ENCODE measurements around the gene DUSP19.

DUSP19 gene

GRCh38 chr2:183069174-183069573 lies 9.4 kb upstream of the DUSP19 start:
- no peak for DNase-seq (ENCODE audit: low read depth, low spot score)
- H3K27me3 ChIP-seq (ENCODE audit: control insufficient read depth, insufficient read depth, low read length): no peaks in the 10 kb centered on the region
- H3K27ac ChIP-seq (ENCODE audit: low read length): no peak overlapping the region
- H3K4me3 ChIP-seq (ENCODE audit: low read length): no peak overlapping the region
- H3K36me3 ChIP-seq (ENCODE audit: control insufficient read depth, insufficient read depth, low read length): no peaks in the 10 kb centered on the region
- WGBS (ENCODE audit: insufficient coverage, insufficient read length): no CpG with 5 or more reads among the region's 2 CpGs
- H3K4me1 ChIP-seq (ENCODE audit: control insufficient read depth, insufficient read depth, low read length): 0 out of 2 replicates have a peak, but pooled peaks cover 1% of the 10 kb centered on the region
- H3K9me3 ChIP-seq (ENCODE audit: control insufficient read depth, insufficient read depth, low read length): peaks cover 1% of the 10 kb centered on the region; the same call in 1 of the 2 replicates

- Histone ChIP-seq H3K9me3 (ENCODE audit: control insufficient read depth, insufficient read depth, low read length) (peaks cover 1% of the 10 kb centered on the region; the same call in 1 of the 2 replicates), H3K36me3 (ENCODE audit: control insufficient read depth, insufficient read depth, low read length) (no peaks in the 10 kb centered on the region), H3K4me3 (ENCODE audit: low read length) (no peak overlapping the region), H3K27ac (ENCODE audit: low read length) (no peak overlapping the region), H3K27me3 (ENCODE audit: control insufficient read depth, insufficient read depth, low read length) (no peaks in the 10 kb centered on the region), H3K4me1 (ENCODE audit: control insufficient read depth, insufficient read depth, low read length) (0 out of 2 replicates have a peak, but pooled peaks cover 1% of the 10 kb centered on the region)
- no CpG with 5 or more reads among the region's 34 CpGs for WGBS (ENCODE audit: insufficient coverage, insufficient read length)
- DNase-seq (ENCODE audit: low read depth, low spot score): peak; percentile 70
Measured at GRCh38 chr2:183070942-183071844, 7.4 kb upstream of the DUSP19 start.

GRCh38 chr2:183072177-183072576 lies 6.4 kb upstream of the DUSP19 start:
- no peak for DNase-seq (ENCODE audit: low read depth, low spot score)
- WGBS (ENCODE audit: insufficient coverage, insufficient read length): no CpG with 5 or more reads among the region's 7 CpGs
- no peaks in the 10 kb centered on the region for H3K27me3 ChIP-seq (ENCODE audit: control insufficient read depth, insufficient read depth, low read length)
- no peak overlapping the region for H3K27ac ChIP-seq (ENCODE audit: low read length)
- H3K4me1 ChIP-seq (ENCODE audit: control insufficient read depth, insufficient read depth, low read length): 0 out of 2 replicates have a peak, but pooled peaks cover 1% of the 10 kb centered on the region
- H3K4me3 ChIP-seq (ENCODE audit: low read length): no peak overlapping the region
- peaks cover 1% of the 10 kb centered on the region; the same call in 1 of the 2 replicates for H3K9me3 ChIP-seq (ENCODE audit: control insufficient read depth, insufficient read depth, low read length)
- H3K36me3 ChIP-seq (ENCODE audit: control insufficient read depth, insufficient read depth, low read length): no peaks in the 10 kb centered on the region

GRCh38 chr2:183078163-183078463 lies 434 bp upstream of the DUSP19 start:
- DNase-seq (ENCODE audit: low read depth, low spot score): peak; percentile 35
- H3K9me3 ChIP-seq (ENCODE audit: control insufficient read depth, insufficient read depth, low read length): no peaks in the 10 kb centered on the region
- no peaks in the 10 kb centered on the region for H3K36me3 ChIP-seq (ENCODE audit: control insufficient read depth, insufficient read depth, low read length)
- H3K27ac ChIP-seq (ENCODE audit: low read length): no peak overlapping the region
- H3K4me1 ChIP-seq (ENCODE audit: control insufficient read depth, insufficient read depth, low read length): no peaks in the 10 kb centered on the region; the same call in 1 of the 2 replicates
- H3K27me3 ChIP-seq (ENCODE audit: control insufficient read depth, insufficient read depth, low read length): no peaks in the 10 kb centered on the region
- no CpG with 5 or more reads among the region's 8 CpGs for WGBS (ENCODE audit: insufficient coverage, insufficient read length)
- H3K4me3 ChIP-seq (ENCODE audit: low read length): peak overlapping the region; percentile 48; the same call in 1 of the 2 replicates

GRCh38 chr2:183079139-183079775 lies 710 bp downstream of the DUSP19 start:
- no CpG with 5 or more reads among the region's 13 CpGs for WGBS (ENCODE audit: insufficient coverage, insufficient read length)
- Histone ChIP-seq H3K27ac (ENCODE audit: low read length) (no peak overlapping the region), H3K4me3 (ENCODE audit: low read length) (peak overlapping the region; percentile 48; the same call in 1 of the 2 replicates)

GRCh38 chr2:183081911-183082310 lies 3.4 kb downstream of the DUSP19 start:
- H3K4me3 ChIP-seq (ENCODE audit: low read length): no peak overlapping the region
- no peak for DNase-seq (ENCODE audit: low read depth, low spot score)
- no CpG with 5 or more reads among the region's 1 CpG for WGBS (ENCODE audit: insufficient coverage, insufficient read length)
- H3K27ac ChIP-seq (ENCODE audit: low read length): no peak overlapping the region
- no peaks in the 10 kb centered on the region for H3K36me3 ChIP-seq (ENCODE audit: control insufficient read depth, insufficient read depth, low read length)
- H3K27me3 ChIP-seq (ENCODE audit: control insufficient read depth, insufficient read depth, low read length): no peaks in the 10 kb centered on the region
- no peaks in the 10 kb centered on the region; the same call in 1 of the 2 replicates for H3K4me1 ChIP-seq (ENCODE audit: control insufficient read depth, insufficient read depth, low read length)
- H3K9me3 ChIP-seq (ENCODE audit: control insufficient read depth, insufficient read depth, low read length): no peaks in the 10 kb centered on the region

More at GRCh38 chr2:183079139-183079775, 710 bp downstream of the DUSP19 start:
- Histone ChIP-seq H3K9me3 (ENCODE audit: control insufficient read depth, insufficient read depth, low read length) (no peaks in the 10 kb centered on the region), H3K4me1 (ENCODE audit: control insufficient read depth, insufficient read depth, low read length) (no peaks in the 10 kb centered on the region; the same call in 1 of the 2 replicates), H3K36me3 (ENCODE audit: control insufficient read depth, insufficient read depth, low read length) (no peaks in the 10 kb centered on the region), H3K27me3 (ENCODE audit: control insufficient read depth, insufficient read depth, low read length) (no peaks in the 10 kb centered on the region)
- DNase-seq (ENCODE audit: low read depth, low spot score): no peak

- no CpG with 5 or more reads among the region's 3 CpGs for WGBS (ENCODE audit: insufficient coverage, insufficient read length)
- no peak overlapping the region for H3K4me3 ChIP-seq (ENCODE audit: low read length)
- H3K4me1 ChIP-seq (ENCODE audit: control insufficient read depth, insufficient read depth, low read length): no peaks in the 10 kb centered on the region; the same call in none of the 2 replicates
- H3K27ac ChIP-seq (ENCODE audit: low read length): no peak overlapping the region
- DNase-seq (ENCODE audit: low read depth, low spot score): no peak
- H3K9me3 ChIP-seq (ENCODE audit: control insufficient read depth, insufficient read depth, low read length): no peaks in the 10 kb centered on the region
- no peaks in the 10 kb centered on the region for H3K27me3 ChIP-seq (ENCODE audit: control insufficient read depth, insufficient read depth, low read length)
- no peaks in the 10 kb centered on the region for H3K36me3 ChIP-seq (ENCODE audit: control insufficient read depth, insufficient read depth, low read length)
Measured at GRCh38 chr2:183088061-183088460, 9.5 kb downstream of the DUSP19 start.

GRCh38 chr2:183089192-183089851 lies 10.8 kb downstream of the DUSP19 start:
- Histone ChIP-seq H3K4me1 (ENCODE audit: control insufficient read depth, insufficient read depth, low read length) (no peaks in the 10 kb centered on the region; the same call in none of the 2 replicates), H3K4me3 (ENCODE audit: low read length) (no peak overlapping the region), H3K9me3 (ENCODE audit: control insufficient read depth, insufficient read depth, low read length) (no peaks in the 10 kb centered on the region), H3K27ac (ENCODE audit: low read length) (no peak overlapping the region), H3K27me3 (ENCODE audit: control insufficient read depth, insufficient read depth, low read length) (no peaks in the 10 kb centered on the region), H3K36me3 (ENCODE audit: control insufficient read depth, insufficient read depth, low read length) (no peaks in the 10 kb centered on the region)
- no peak for DNase-seq (ENCODE audit: low read depth, low spot score)
- no CpG with 5 or more reads among the region's 6 CpGs for WGBS (ENCODE audit: insufficient coverage, insufficient read length)

GRCh38 chr2:183091318-183091953 lies 12.9 kb downstream of the DUSP19 start:
- H3K4me1 ChIP-seq (ENCODE audit: control insufficient read depth, insufficient read depth, low read length): no peaks in the 10 kb centered on the region; the same call in none of the 2 replicates
- H3K27ac ChIP-seq (ENCODE audit: low read length): no peak overlapping the region
- no CpG with 5 or more reads among the region's 7 CpGs for WGBS (ENCODE audit: insufficient coverage, insufficient read length)

GRCh38 chr2:183091954-183092345 lies 13.4 kb downstream of the DUSP19 start:
- no peak overlapping the region for H3K4me3 ChIP-seq (ENCODE audit: low read length)
- no peaks in the 10 kb centered on the region for H3K27me3 ChIP-seq (ENCODE audit: control insufficient read depth, insufficient read depth, low read length)
- H3K4me1 ChIP-seq (ENCODE audit: control insufficient read depth, insufficient read depth, low read length): no peaks in the 10 kb centered on the region; the same call in none of the 2 replicates
- no peaks in the 10 kb centered on the region for H3K9me3 ChIP-seq (ENCODE audit: control insufficient read depth, insufficient read depth, low read length)
- H3K27ac ChIP-seq (ENCODE audit: low read length): no peak overlapping the region
- no peak for DNase-seq (ENCODE audit: low read depth, low spot score)
- no CpG with 5 or more reads among the region's 2 CpGs for WGBS (ENCODE audit: insufficient coverage, insufficient read length)
- no peaks in the 10 kb centered on the region; the same call in 1 of the 2 replicates for H3K36me3 ChIP-seq (ENCODE audit: control insufficient read depth, insufficient read depth, low read length)

More at GRCh38 chr2:183091318-183091953, 12.9 kb downstream of the DUSP19 start:
- no peak overlapping the region for H3K4me3 ChIP-seq (ENCODE audit: low read length)
- H3K27me3 ChIP-seq (ENCODE audit: control insufficient read depth, insufficient read depth, low read length): no peaks in the 10 kb centered on the region
- no peaks in the 10 kb centered on the region for H3K9me3 ChIP-seq (ENCODE audit: control insufficient read depth, insufficient read depth, low read length)
- no peak for DNase-seq (ENCODE audit: low read depth, low spot score)
- no peaks in the 10 kb centered on the region; the same call in 1 of the 2 replicates for H3K36me3 ChIP-seq (ENCODE audit: control insufficient read depth, insufficient read depth, low read length)
